ENCODE data around the gene WASHC2A.
A peak's percentile ranks its signal among the peaks of the same experiment; 100 is the strongest.
"Not testable (repeated sequence)": the region's sequence is repeated elsewhere in the genome, so short reads cannot be mapped to it uniquely, and the experiment has no call there.

Gene WASHC2A

DNA sequence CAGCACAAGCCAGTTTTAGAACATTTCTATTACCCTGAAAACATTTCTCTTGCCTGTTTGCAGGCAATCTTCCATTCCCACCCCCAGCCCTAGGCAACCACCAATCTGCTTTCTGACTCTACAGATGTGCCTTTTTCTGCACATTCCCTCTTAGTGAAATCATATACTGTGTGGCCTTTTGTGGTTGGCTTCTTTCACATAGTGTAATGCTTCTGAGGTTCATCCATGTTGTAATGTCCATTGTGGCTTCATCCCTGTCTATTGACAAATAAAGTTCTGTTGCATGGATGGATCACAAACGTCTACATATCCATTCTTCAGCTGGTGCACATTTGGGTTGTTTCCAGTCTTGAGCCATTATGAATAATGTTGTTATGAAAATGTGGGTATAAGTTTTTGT lies 77.8 kb downstream of the WASHC2A start:
- not testable (repeated sequence) for DNase-seq (ENCODE audit: low spot score)

DNA sequence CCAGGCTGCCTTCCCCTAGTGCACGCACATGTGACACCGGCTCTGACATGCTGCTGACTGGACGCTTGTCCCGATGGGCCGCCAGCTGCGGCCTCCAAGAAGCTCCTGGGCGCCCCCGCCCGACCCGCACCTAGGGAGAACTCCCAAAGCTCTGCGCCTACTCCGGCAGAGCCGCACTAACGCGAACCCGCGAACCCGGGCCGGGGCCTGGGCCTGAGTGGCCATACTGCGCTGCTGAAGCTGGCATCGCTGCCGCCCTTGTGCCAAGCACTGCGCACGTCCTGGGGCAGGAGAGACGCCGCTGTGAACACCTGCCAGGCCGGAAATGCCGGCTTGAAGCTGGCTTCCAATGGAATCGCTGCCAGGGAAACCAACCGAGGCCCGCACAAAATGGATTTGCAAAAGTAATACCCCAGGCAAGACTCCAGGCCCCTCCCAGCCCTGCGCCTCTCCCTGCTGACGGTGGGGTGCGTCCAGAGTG lies 85.1 kb downstream of the WASHC2A start:
- DNase-seq (ENCODE audit: low spot score) = peak; percentile 12

DNA sequence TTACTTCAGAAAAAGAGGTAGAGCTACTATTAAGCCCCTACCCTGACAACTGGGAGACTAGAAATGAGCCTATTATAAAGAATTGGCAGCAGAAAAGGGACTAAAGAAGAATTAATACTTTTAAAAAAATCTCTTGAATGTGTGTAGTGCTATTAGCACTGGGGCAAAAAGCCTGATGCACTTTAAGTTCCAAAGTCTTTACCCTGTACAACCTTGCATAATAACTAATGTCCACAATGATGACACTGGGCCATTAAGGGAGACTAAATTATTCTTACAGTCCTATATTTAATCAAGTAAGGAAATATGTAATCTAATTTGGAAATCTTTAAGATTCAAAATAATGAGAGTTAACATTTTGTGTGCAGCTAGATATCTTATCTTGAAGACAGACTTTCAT lies 90.1 kb downstream of the WASHC2A start:
- DNase-seq (ENCODE audit: low spot score) = not testable (repeated sequence)

DNA sequence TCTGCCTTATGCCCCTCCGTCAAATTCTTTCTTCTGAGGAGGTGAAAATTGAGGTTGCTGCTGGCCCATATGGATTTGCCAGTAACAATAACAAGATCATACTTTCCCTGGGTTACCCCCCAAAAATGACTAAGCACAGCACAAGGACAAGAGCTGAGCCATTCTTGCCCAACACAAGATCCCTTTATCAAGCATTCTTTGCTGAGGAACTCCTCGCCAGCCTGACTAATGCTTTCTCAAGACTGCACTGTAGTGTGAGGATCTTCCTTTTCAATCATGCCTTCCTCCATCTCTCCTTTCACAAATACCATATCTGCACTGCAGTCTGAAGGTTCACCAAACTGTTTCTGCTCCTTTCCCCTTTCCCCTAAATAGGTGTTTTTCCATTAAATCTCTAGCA lies 92.1 kb downstream of the WASHC2A start:
- peak; percentile 28 for DNase-seq (ENCODE audit: low spot score)

DNA sequence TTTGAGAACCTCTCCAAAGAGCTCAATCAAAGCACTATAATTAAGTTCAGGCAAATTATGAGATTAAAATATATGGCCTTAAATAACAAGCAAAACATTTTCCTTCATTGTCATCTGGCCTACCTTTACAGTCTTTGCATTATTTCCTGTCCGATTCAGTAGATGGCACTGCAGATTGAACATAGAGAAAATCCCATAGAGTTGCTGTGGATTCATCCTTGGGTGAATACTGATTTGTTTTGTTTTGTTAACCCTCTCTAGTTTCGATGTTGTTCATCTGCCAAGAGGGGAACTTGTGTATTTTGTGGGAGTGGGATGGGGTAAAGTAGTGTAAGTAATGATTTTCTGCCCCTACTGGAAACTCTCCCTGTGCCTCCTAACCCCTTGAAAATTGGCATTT lies 97.3 kb downstream of the WASHC2A start:
- DNase-seq (ENCODE audit: low spot score) = not testable (repeated sequence)

DNA sequence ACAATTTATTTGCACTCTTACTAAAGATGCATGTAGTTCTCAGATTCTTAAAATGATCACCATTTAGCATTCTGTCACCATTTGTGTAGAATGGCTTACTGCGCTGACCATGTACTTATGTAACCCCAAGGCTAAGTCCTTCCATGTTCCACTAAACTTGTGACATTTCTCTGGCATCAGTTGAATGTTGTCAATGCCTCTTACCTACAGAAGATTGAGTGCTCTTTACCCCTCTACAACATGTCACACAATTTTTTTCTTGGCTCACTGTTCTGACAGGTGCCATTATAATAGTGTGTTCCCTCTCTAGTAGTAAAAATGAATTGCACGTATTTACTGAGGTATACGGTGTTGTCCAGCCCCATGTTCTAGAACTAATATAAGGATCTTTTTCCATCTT lies 100.1 kb downstream of the WASHC2A start:
- not testable (repeated sequence) for DNase-seq (ENCODE audit: low spot score)

DNA sequence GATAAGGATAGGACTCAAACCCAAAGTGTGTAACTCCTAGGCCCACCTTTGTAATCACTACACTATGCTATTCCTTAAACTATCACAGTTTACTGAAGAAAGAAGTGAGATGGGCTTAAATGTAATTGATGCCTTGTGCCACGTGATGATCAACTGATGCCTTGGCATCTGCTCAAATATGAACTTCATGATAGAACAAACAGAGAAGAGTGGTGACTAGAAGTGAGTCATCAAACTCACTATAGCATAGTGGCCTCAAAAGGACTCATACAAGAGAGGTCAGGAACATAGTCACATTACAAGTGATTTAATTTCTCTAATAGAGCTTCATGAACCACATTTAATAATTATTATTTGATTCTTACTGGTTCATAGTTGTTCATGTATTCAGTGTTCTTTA lies 101.8 kb downstream of the WASHC2A start:
- peak; percentile 18 for DNase-seq (ENCODE audit: low spot score)

DNA sequence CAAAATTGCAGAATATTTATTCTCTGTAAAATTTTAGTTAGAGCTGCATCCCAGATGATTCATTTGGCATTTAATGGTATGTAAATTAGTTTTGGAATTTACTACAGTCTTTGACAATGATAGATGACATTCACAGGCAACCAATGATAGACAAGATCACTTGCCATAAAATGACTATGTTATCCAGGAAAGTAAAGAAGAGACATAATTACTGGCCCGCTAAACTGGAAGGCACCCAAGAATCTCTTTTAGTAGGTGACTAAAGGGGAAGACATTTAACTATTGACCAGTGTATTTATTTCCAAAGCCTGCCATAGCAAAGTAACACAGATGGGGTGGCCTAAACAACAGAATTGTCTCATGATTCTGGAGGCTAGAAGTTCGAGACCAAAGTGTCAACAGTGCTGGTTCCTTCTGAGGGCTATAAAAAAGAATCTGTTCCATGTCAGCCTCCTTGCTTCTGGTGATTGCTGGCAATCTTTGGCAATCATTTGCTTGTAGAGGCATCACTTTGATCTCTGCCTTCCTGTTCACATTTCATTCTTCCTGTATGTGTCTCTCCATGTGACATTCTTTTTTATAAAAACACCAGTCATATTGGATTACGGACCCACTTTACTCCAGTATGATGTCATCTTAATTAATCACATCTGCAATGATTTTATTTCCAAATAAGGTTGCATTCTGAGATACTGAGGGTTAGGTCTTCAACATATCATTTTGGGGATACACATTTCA lies 107.2 kb downstream of the WASHC2A start:
- peak; percentile 50 for DNase-seq (ENCODE audit: low spot score)

All from AG20443 (cell line).